Brain microvascular endothelial cell (primary cell): Measurements from ENCODE around the gene PTPRN2.

Experiments used
- DNase-seq: peaks from one replicate; pipeline ENCODE4 v3.0.0-alpha.2; 2020
- H3K27ac ChIP-seq: fragments of 250-450 bp; sonication (Bioruptor Pico); 2 replicates; pipeline ENCODE4 v1.5.1; 2020; ENCODE audit warnings: mild to moderate bottlenecking, moderate library complexity
- H3K27me3 ChIP-seq: fragments of 250-450 bp; sonication (Bioruptor Pico); replicated peaks from 2 replicates; pipeline ENCODE4 v1.5.1; 2020; ENCODE audit warnings: mild to moderate bottlenecking
- H3K36me3 ChIP-seq: fragments of 250-450 bp; sonication (Bioruptor Pico); replicated peaks from 2 replicates; pipeline ENCODE4 v1.5.1; 2020; ENCODE audit warnings: mild to moderate bottlenecking
- H3K4me3 ChIP-seq: 2 replicates; pipeline ENCODE4 v1.5.1; 2011; ENCODE audit warnings: low read depth, mild to moderate bottlenecking, control low read depth, low read length, moderate library complexity
- CTCF ChIP-seq: IDR thresholded peaks from 2 replicates; pipeline ENCODE4 v1.5.1; 2011; ENCODE audit warnings: low read depth, mild to moderate bottlenecking, moderate library complexity, low read length, control low read depth, inconsistent platforms; ENCODE audit errors: missing control alignments
- in situ Hi-C: cut with HindIII; loops from 2 replicates; pipeline ENCODE4 v1.10.0; 2017; ENCODE audit warnings: low sequenced_read_pairs, low pct_ligation_motif_present

PTPRN2 gene

GRCh38 chr7:158051776-158052175 is 535.8 kb downstream of the PTPRN2 start:
- no peaks in the 10 kb centered on the region for H3K27me3 ChIP-seq
- in situ Hi-C loops = no loop called here
- no peak overlapping the region for H3K4me3 ChIP-seq
- DNase-seq = no peak
- H3K36me3 ChIP-seq = no peaks in the 10 kb centered on the region
- H3K27ac ChIP-seq = no peak overlapping the region
- no peak for TF ChIP-seq CTCF

- no peaks in the 10 kb centered on the region for H3K36me3 ChIP-seq
- no peak overlapping the region for H3K27ac ChIP-seq
Observed at GRCh38 chr7:158050978-158051651, 536.5 kb downstream of the PTPRN2 start.

GRCh38 chr7:158050441-158050977 is 537.1 kb downstream of the PTPRN2 start:
- no peak overlapping the region for H3K4me3 ChIP-seq
- in situ Hi-C loops = no loop called here
- H3K27me3 ChIP-seq = no peaks in the 10 kb centered on the region
- no peak for DNase-seq
- no peak overlapping the region for H3K27ac ChIP-seq
- no peaks in the 10 kb centered on the region for H3K36me3 ChIP-seq
- no peak for TF ChIP-seq CTCF

More at GRCh38 chr7:158050978-158051651, 536.5 kb downstream of the PTPRN2 start:
- in situ Hi-C loops = no loop called here
- no peak for DNase-seq
- no peaks in the 10 kb centered on the region for H3K27me3 ChIP-seq
- TF ChIP-seq CTCF = no peak
- no peak overlapping the region for H3K4me3 ChIP-seq

GRCh38 chr7:158049271-158049670 is 538.4 kb downstream of the PTPRN2 start:
- no peak for TF ChIP-seq CTCF
- DNase-seq = no peak
- Histone ChIP-seq H3K36me3 (no peaks in the 10 kb centered on the region), H3K27ac (no peak overlapping the region), H3K4me3 (no peak overlapping the region), H3K27me3 (no peaks in the 10 kb centered on the region)
- in situ Hi-C loops = no loop called here

- no peak for TF ChIP-seq CTCF
- H3K27me3 ChIP-seq = no peaks in the 10 kb centered on the region
- H3K36me3 ChIP-seq = no peaks in the 10 kb centered on the region
- in situ Hi-C loops = no loop called here
- H3K4me3 ChIP-seq = no peak overlapping the region
- no peak for DNase-seq
- H3K27ac ChIP-seq = no peak overlapping the region
Observed at GRCh38 chr7:158048569-158048968, 539.1 kb downstream of the PTPRN2 start.
